Activated T-helper 2 cell treated with anti-CD3 and anti-CD28 coated beads, Interferon-gamma antibody, Interleukin-2, Interleukin-4, amounts not matched to agents 10 μg/mL and 5 μg/mL and 100 μg/mL, durations not matched to agents 14 hours and 24 hours and 36 hours (primary cell): ENCODE measurements around the gene TYSND1. TPM values are rescaled to one million over a fixed set of nuclear protein-coding genes. Genes with fewer than 3 reads are reported as not detected.
"Not testable (repeated sequence)": the region's sequence is repeated elsewhere in the genome, so short reads cannot be mapped to it uniquely, and the experiment has no call there.

Experiments used
- DNase-seq: peaks from one replicate; pipeline ENCODE4 v3.0.0; 2021; ENCODE audit warnings: low spot score
- H3K27ac Mint-ChIP-seq: one replicate; pipeline ENCODE4 v1.8.0; 2021; ENCODE audit warnings: mixed read lengths
- H3K27me3 Mint-ChIP-seq: one replicate; pipeline ENCODE4 v1.8.0; 2021; ENCODE audit warnings: low read depth, mixed read lengths
- H3K36me3 Mint-ChIP-seq: one replicate; pipeline ENCODE4 v1.8.0; 2021; ENCODE audit warnings: low read depth, mixed read lengths
- H3K4me1 Mint-ChIP-seq: one replicate; pipeline ENCODE4 v1.8.0; 2021; ENCODE audit warnings: low read depth, mixed read lengths
- H3K4me3 Mint-ChIP-seq: one replicate; pipeline ENCODE4 v1.8.0; 2021; ENCODE audit warnings: low read depth, mild to moderate bottlenecking, moderate library complexity, mixed read lengths
- H3K9me3 Mint-ChIP-seq: one replicate; pipeline ENCODE4 v1.8.0; 2021; ENCODE audit warnings: mixed read lengths
- intact Hi-C: fragments of 100-400 bp; cut with micrococcal nuclease; formaldehyde crosslinking; loops from one replicate; pipeline ENCODE4 v1.15.1; 2023
- total RNA-seq: library from RNA; stranded (reverse); gene quantifications from 2 replicates; pipeline ENCODE4 v1.2.3, GENCODE V29; 2022

TYSND1 gene
- total RNA-seq, 1 donor from 2014 or later = 13.6 TPM

DNA sequence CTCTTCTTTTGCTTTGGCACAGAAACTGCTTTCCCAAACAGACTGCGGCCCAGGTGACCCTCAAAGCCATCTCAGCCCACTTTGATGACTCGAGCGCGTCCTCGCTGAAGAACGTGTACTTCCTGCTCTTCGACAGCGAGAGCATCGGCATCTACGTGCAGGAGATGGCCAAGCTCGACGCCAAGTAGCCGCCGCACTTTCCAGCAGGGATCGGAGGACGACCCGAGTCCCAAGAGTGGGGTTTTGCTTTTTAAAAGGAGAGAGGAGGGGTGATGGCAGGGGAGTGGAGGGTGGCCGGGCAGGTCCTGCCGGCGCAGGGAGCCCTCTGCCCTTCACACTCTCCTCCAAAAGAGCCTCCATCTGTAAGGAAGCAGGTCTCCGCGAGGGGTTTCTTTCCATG lies 35.0 kb downstream of the TYSND1 start:
- Mint-ChIP-seq H3K4me3 (no peak overlapping the region), H3K27me3 (no peaks in the 10 kb centered on the region), H3K36me3 (peaks cover 5% of the 10 kb centered on the region), H3K9me3 (no peaks in the 10 kb centered on the region), H3K4me1 (peaks cover 2% of the 10 kb centered on the region), H3K27ac (no peak overlapping the region)
- DNase-seq = no peak
- intact Hi-C loops = no loop called here

GRCh38 chr10:70109064-70109729 lies 37.3 kb downstream of the TYSND1 start:
- DNase-seq = no peak
- H3K4me1 Mint-ChIP-seq = peaks cover 1% of the 10 kb centered on the region
- no peak overlapping the region for H3K4me3 Mint-ChIP-seq
- no peaks in the 10 kb centered on the region for H3K27me3 Mint-ChIP-seq
- no peak overlapping the region for H3K27ac Mint-ChIP-seq
- no peaks in the 10 kb centered on the region for H3K9me3 Mint-ChIP-seq
- peaks cover 2% of the 10 kb centered on the region for H3K36me3 Mint-ChIP-seq
- intact Hi-C loops = no loop called here

DNA sequence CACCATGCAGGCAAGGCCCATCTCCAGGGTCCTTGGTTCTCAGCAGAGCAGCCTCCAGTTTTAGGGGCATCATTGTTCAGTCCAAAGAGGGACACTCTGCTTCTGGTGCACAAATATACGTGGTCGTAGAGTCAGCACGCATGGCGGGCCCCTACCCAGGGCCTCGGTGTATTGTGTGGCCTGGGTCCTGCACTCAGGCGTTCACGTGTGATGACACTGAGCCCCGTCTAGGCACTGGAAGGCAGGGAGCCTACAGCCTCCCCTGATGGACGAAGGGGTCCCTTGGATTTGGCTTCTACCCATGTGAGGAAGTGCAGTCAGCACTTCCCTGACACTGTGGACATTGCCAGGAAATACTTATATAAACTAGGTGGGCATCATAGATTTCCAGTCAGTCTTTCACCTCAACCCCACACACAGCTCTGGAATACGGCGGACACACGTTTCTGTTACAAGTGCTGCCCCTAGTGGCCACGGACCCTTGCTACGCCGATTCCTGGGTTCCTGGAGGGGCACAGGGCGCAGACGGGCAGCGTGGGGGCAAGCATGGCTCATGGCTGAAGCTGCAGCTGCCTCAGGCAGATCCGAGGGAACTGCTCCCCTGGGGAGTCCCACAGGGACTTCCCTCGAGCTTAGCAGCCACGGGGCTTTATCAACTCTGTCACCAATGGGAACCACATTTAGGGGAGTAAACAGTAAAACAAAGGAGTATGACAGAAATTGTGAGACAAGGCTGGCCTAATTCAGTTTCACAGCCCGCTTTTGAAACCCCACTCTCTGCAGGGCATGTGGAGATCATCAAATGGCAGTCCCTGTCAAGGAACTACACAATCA lies 39.3 kb downstream of the TYSND1 start:
- Mint-ChIP-seq H3K4me3 (no peak overlapping the region), H3K27ac (no peak overlapping the region), H3K36me3 (peaks cover 2% of the 10 kb centered on the region), H3K4me1 (peaks cover 1% of the 10 kb centered on the region), H3K9me3 (no peaks in the 10 kb centered on the region), H3K27me3 (no peaks in the 10 kb centered on the region)
- no peak for DNase-seq
- intact Hi-C loops = no loop called here

DNA sequence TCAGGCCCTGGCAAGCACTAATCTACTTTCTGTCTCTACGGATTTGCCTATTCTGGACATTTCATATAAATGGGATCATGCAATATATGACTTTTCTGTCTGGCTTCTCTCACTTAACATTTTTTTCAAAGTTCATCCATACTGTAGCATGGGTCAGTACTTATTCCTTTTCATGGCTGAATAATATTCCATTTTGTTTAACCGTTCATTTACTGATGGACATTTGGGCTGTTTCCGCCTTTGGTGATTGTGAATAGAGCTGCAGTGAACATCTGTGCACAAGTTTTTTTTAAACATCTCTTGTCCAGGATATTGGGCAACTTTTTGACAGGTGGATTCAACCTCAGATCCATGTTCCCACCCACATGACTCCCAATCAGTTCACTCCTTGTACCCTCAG lies 44.8 kb downstream of the TYSND1 start:
- no peak overlapping the region for H3K27ac Mint-ChIP-seq
- H3K36me3 Mint-ChIP-seq = peaks cover 10% of the 10 kb centered on the region
- H3K4me1 Mint-ChIP-seq = peaks cover 1% of the 10 kb centered on the region
- H3K4me3 Mint-ChIP-seq = no peak overlapping the region
- no peaks in the 10 kb centered on the region for H3K27me3 Mint-ChIP-seq
- intact Hi-C loops = no loop called here
- no peaks in the 10 kb centered on the region for H3K9me3 Mint-ChIP-seq
- no peak for DNase-seq

GRCh38 chr10:70101068-70101562 lies 45.4 kb downstream of the TYSND1 start:
- intact Hi-C loops, DNase-seq, H3K4me1 Mint-ChIP-seq, H3K4me3 Mint-ChIP-seq, H3K27ac Mint-ChIP-seq, H3K27me3 Mint-ChIP-seq, H3K9me3 Mint-ChIP-seq: not testable (repeated sequence)
- peaks cover 11% of the 10 kb centered on the region for H3K36me3 Mint-ChIP-seq

DNA sequence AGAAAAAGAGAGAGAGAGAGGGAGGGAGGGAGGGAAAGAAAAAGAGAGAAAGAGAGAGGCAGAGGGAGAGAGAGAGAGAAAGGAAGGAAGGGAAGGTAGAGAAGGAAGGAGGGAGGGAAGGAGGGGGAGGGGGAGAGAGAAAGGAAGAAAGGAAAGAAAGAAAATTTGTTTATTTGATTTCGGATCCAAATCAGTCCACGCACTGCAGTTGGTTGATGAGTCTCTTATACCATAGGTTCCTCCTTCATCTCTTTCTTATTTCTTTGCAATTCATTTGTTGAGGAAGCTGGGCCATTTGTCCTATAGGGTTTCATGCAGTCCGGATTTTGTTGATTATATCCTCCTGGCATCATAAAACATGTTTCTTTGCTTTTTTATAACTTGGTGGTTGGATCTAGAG lies 48.2 kb downstream of the TYSND1 start:
- Mint-ChIP-seq H3K36me3 (peaks cover 13% of the 10 kb centered on the region), H3K9me3 (no peaks in the 10 kb centered on the region), H3K4me1 (peaks cover 11% of the 10 kb centered on the region), H3K27ac (no peak overlapping the region), H3K4me3 (no peak overlapping the region), H3K27me3 (no peaks in the 10 kb centered on the region)
- no peak for DNase-seq
- intact Hi-C loops = no loop called here

DNA sequence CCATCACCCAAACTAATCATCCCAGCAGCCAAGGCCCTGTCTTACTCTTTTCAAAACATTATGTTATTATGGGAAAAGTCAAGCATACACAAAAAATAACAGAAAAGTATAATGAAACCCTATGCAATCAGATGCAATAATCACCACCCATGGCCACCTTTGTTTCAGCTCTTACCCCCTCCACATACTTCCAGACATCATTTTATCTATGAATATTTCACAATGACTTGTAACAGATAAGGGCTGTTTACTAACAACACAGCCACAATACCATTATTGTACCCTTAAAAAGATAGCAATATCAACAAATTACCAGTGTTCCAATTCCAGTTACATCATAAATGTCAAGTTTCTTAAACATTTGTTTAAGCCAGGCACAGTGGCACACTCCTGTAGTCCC lies 49.0 kb downstream of the TYSND1 start:
- no peak overlapping the region for H3K27ac Mint-ChIP-seq
- H3K9me3 Mint-ChIP-seq = no peaks in the 10 kb centered on the region
- H3K36me3 Mint-ChIP-seq = peaks cover 13% of the 10 kb centered on the region
- peaks cover 14% of the 10 kb centered on the region for H3K4me1 Mint-ChIP-seq
- DNase-seq = no peak
- no peak overlapping the region for H3K4me3 Mint-ChIP-seq
- no peaks in the 10 kb centered on the region for H3K27me3 Mint-ChIP-seq
- intact Hi-C loops = no loop called here

DNA sequence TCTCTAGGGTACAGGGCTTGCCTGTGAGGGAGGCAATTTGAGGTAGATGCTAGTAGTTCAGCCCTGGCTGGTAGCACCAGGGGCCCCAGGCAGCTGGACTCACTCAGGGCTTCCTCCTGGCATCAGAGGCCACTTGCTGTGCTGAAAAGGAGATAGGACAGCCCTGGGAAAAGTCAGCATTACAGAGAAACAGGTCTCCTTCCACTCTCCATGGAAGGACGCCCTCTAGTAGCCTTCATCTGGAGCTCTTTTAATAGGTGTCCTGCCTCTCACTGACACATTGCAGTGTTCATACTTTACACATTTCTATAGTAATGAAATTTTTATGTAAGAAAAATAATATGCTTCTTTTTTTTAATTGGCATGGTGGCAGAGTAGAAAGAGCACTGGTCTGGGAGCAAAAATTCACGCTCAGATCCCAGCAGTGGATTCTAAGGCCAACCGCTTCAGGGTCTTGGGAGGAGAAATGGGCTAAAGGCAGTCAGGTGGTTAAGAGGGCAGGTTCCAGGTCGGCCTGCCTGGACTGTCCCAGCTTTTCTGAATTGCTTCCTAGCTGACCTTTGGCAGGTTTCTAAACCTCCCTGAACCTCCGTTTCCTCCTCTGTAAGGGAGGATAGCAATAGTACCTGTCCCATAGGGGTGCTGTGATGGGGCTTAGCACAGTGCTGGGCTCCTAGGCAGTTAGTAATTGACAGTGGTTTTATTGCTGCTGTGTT lies 49.6 kb downstream of the TYSND1 start:
- H3K27ac Mint-ChIP-seq = no peak overlapping the region
- peaks cover 18% of the 10 kb centered on the region for H3K4me1 Mint-ChIP-seq
- no peak for DNase-seq
- no peak overlapping the region for H3K4me3 Mint-ChIP-seq
- no peaks in the 10 kb centered on the region for H3K9me3 Mint-ChIP-seq
- no peaks in the 10 kb centered on the region for H3K27me3 Mint-ChIP-seq
- intact Hi-C loops = no loop called here
- H3K36me3 Mint-ChIP-seq = peaks cover 13% of the 10 kb centered on the region

DNA sequence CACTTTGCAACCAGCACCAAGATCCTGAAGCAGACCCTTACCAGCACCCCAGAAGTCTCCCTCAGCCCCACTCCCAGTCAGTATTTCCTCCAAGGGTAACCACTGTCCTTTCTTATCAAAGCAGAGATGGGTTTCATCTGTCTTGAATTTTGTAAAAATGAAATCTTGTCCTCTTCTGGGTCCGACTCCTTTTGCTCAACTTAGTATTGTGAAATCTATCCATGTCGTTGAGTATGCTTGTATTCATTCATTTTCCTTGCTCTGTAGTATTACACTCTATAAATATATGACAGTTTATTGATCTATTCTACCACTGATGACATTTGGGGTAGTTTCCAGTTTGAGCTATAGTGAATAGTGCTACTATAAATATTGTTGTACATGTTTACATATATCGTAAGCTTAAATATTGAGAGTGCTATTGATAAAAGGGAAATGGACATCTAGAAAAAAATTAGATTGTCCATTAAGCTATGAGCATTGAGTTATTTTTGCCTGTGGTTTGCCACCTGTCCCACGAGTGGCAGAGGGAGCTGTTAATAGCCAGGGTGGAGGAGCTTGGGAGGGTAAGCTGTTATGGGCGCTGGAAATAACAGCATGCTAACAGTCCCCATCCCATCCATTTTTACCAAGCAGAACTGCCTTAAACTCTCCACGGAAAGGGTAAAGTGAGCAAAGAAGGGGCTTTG lies 50.3 kb downstream of the TYSND1 start:
- Mint-ChIP-seq H3K27ac (no peak overlapping the region), H3K27me3 (no peaks in the 10 kb centered on the region), H3K4me3 (no peak overlapping the region), H3K36me3 (peaks cover 13% of the 10 kb centered on the region), H3K4me1 (peaks cover 18% of the 10 kb centered on the region), H3K9me3 (no peaks in the 10 kb centered on the region)
- no peak for DNase-seq
- intact Hi-C loops = no loop called here

GRCh38 chr10:70094250-70094649 lies 52.2 kb downstream of the TYSND1 start:
- H3K9me3 Mint-ChIP-seq = no peaks in the 10 kb centered on the region
- H3K27me3 Mint-ChIP-seq = no peaks in the 10 kb centered on the region
- H3K36me3 Mint-ChIP-seq = peaks cover 8% of the 10 kb centered on the region
- DNase-seq = no peak
- no peak overlapping the region for H3K27ac Mint-ChIP-seq
- H3K4me3 Mint-ChIP-seq = no peak overlapping the region
- H3K4me1 Mint-ChIP-seq = peaks cover 18% of the 10 kb centered on the region
- intact Hi-C loops = no loop called here

DNA sequence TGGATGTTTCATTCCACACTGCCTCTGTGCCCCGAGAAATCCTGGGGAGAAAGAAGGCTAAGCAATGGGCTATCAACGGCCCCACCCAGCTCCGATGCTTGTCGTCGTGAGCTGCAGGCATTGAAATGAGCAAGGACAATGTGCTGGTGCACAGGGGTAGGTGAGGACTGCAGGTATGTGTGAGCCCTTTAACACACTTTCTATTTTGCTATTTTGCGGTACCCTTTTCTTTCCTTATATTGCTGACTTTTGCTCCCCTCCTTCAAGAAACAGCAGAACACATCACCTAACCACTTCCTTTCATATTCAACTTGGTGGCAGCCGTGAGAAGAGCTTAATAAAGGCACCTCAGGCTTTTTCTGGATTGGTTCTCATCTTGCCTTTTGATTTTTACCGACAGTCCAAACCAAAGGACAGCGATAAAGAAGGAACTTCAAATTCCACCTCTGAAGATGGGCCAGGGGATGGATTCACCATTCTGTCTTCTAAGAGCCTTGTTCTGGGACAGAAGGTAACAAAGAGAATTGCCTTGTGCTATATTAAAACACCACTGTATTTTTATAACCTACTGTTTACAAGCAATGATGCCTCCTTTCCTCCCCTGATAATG lies 53.1 kb downstream of the TYSND1 start:
- Mint-ChIP-seq H3K27me3 (no peaks in the 10 kb centered on the region), H3K4me3 (peak overlapping the region; percentile 59)

DNA sequence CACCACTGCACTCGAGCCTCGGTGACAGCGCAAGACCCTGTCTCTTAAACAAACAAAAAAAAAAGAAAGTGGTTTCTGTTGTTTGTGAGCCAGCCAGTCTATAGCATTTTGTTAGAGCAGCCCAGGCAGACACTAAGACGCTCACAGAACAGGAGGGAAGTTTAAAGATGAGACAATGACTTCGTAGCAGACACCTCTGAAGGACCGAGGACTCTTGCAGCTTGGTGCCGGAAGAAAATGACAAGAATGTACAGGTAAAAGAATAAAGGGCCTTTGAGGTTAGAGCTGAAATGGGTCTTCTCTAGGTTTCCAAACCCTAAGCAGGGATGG lies 54.1 kb downstream of the TYSND1 start:
- intact Hi-C loops = no loop called here
- Mint-ChIP-seq H3K4me3 (peak overlapping the region; percentile 68), H3K9me3 (no peaks in the 10 kb centered on the region), H3K27ac (peak overlapping the region; percentile 80), H3K36me3 (peaks cover 5% of the 10 kb centered on the region), H3K4me1 (peaks cover 18% of the 10 kb centered on the region), H3K27me3 (no peaks in the 10 kb centered on the region)
- DNase-seq = no peak

More for the DNA sequence above, 53.1 kb downstream of the TYSND1 start:
- no peaks in the 10 kb centered on the region for H3K9me3 Mint-ChIP-seq
- H3K27ac Mint-ChIP-seq = peak overlapping the region; percentile 59
- intact Hi-C loops = no loop called here
- peaks cover 8% of the 10 kb centered on the region for H3K36me3 Mint-ChIP-seq
- DNase-seq = no peak
- peaks cover 18% of the 10 kb centered on the region for H3K4me1 Mint-ChIP-seq
